Measurements from ENCODE around the gene MFNG.

GRCh38 chr22:37471727-37472417 is 14.3 kb downstream of the MFNG start:
- TF ChIP-seq, protein P1, sequence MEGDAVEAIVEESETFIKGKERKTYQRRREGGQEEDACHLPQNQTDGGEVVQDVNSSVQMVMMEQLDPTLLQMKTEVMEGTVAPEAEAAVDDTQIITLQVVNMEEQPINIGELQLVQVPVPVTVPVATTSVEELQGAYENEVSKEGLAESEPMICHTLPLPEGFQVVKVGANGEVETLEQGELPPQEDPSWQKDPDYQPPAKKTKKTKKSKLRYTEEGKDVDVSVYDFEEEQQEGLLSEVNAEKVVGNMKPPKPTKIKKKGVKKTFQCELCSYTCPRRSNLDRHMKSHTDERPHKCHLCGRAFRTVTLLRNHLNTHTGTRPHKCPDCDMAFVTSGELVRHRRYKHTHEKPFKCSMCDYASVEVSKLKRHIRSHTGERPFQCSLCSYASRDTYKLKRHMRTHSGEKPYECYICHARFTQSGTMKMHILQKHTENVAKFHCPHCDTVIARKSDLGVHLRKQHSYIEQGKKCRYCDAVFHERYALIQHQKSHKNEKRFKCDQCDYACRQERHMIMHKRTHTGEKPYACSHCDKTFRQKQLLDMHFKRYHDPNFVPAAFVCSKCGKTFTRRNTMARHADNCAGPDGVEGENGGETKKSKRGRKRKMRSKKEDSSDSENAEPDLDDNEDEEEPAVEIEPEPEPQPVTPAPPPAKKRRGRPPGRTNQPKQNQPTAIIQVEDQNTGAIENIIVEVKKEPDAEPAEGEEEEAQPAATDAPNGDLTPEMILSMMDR (conservative IDR thresholded peaks at IDR 0.05 in 1 of 2, IDR thresholded peaks at IDR 0.05 in 1 of 2; ENCODE audit: low read depth in 1 of 2, low read length in 2 of 2): no peak
- TF ChIP-seq EZH2 (IDR thresholded peaks at IDR 0.05; ENCODE audit: low read length, missing control alignments): no peak
